ENCODE results near the gene C6orf120. TPM values are rescaled to one million over a fixed set of nuclear protein-coding genes. Genes with fewer than 3 reads are reported as not detected.

The C6orf120 gene
- total RNA-seq, 1 experiment from 2014 or later, result 20.6 TPM

DNA sequence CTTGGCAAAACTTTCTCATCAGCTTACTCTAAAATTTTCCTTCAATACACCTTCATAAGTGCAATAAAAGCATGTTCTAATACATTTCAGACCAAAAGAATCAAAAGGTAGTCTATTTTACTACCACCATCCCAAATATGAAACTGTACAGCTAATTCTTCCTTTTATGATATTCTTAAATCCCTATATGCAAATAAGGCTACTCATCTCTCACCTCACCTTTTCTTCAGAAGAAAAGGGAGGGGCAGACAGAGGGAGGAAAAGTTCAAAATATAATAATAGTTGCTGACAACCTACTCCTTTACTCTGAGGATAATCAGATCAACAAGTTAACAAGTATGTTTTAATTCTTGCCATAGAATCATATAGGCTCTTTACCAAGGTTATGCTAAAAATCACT lies 7.4 kb downstream of the C6orf120 start:
- Histone ChIP-seq H3K79me2 (ENCODE audit: insufficient read depth, low read length) (peaks cover 20% of the 10 kb centered on the region), H3K9me3 (ENCODE audit: control insufficient read depth in 1 of 2, insufficient read depth in 1 of 2, low read depth in 1 of 2, low read length in 2 of 2) (no peaks in the 10 kb centered on the region), H3K9me2 (ENCODE audit: insufficient read depth) (no peaks in the 10 kb centered on the region), H3K36me3 (ENCODE audit: control insufficient read depth in 1 of 2, insufficient read depth in 2 of 2, low read length in 2 of 2) (peaks cover 8 to 14% of the 10 kb centered on the region in 2 experiments; a peak in 2 of 4 replicates), H3K27me3 (ENCODE audit: insufficient read depth, low read length) (no peaks in the 10 kb centered on the region), H3K27ac (ENCODE audit: low read depth, low read length) (no peak overlapping the region), H2AFZ (ENCODE audit: low read depth, low read length, poor library complexity, severe bottlenecking) (no peak overlapping the region), H3K4me2 (ENCODE audit: low read length) (no peak overlapping the region), H3K4me1 (ENCODE audit: control insufficient read depth in 1 of 2, insufficient read depth in 2 of 2, low read length in 2 of 2) (peaks cover 0 to under 1% of the 10 kb centered on the region in 2 experiments; a peak in 1 of 4 replicates), H4K20me1 (ENCODE audit: insufficient read depth) (no peaks in the 10 kb centered on the region), H3K4me3 (replicated peaks in 1 of 2; ENCODE audit: low read depth in 1 of 2, low read length in 2 of 2) (no peak overlapping the region), H3K9ac (ENCODE audit: low read length) (no peak overlapping the region)
- BruUV-seq (replicated peaks), result no TSS peak
- POLR2A ChIA-PET, result no interaction called here
- TF ChIP-seq RAD21 (IDR thresholded peaks at IDR 0.05; ENCODE audit: low read depth), result no peak
- no peak for TF ChIP-seq ELF1 (IDR thresholded peaks at IDR 0.05; ENCODE audit: borderline replicate concordance, low read depth)
- ATAC-seq, result no peak
- no peak for DNase-seq (ENCODE audit: low read depth, low spot score)
- CTCF ChIA-PET, result no interaction called here
- intact Hi-C loops (cut with micrococcal nuclease), result loop anchor here (10.0 kb wide), 1 partner anchor 816 kb away; no protein-coding TSS in a partner anchor
- RAD21 ChIA-PET (ENCODE audit: low non-redundant PET in 1 of 2, low total read pairs in 2 of 2, uncharacterized antibody in 2 of 2, unreplicated experiment in 2 of 2), result no interaction called here

DNA sequence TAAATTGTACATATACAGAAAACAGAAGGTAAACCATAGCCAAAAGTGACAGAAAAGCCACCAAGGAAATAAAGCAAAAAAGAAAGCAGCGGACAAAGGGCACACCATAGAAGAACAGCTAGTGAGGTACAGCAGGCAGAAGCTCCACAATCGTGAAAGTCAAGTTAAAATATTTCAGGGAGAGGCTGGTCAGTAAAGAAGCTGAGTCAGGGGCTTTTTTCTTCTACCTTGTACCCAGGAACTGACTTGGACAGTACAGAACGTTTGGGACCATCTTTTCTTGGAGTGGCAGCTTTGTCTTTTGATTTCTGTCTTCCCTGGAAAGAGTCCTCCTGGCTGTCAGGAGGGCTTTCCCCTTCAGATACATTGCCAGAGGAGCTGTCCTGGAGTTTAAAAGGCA lies 8.1 kb downstream of the C6orf120 start:
- H3K4me3 ChIP-seq (replicated peaks in 1 of 2; ENCODE audit: low read depth in 1 of 2, low read length in 2 of 2), result no peak overlapping the region
- no peaks in the 10 kb centered on the region for H3K27me3 ChIP-seq (ENCODE audit: insufficient read depth, low read length)
- no peak overlapping the region for H2AFZ ChIP-seq (ENCODE audit: low read depth, low read length, poor library complexity, severe bottlenecking)
- H3K4me1 ChIP-seq (ENCODE audit: control insufficient read depth in 1 of 2, insufficient read depth in 2 of 2, low read length in 2 of 2), result no peaks in the 10 kb centered on the region
- ChIA-PET CTCF (no interaction called here), RAD21 (ENCODE audit: low non-redundant PET in 1 of 2, low total read pairs in 2 of 2, uncharacterized antibody in 2 of 2, unreplicated experiment in 2 of 2) (no interaction called here), POLR2A (no interaction called here)
- H3K9me2 ChIP-seq (ENCODE audit: insufficient read depth), result no peaks in the 10 kb centered on the region
- H3K4me2 ChIP-seq (ENCODE audit: low read length), result no peak overlapping the region
- H3K36me3 ChIP-seq (ENCODE audit: control insufficient read depth in 1 of 2, insufficient read depth in 2 of 2, low read length in 2 of 2), result peaks cover 6 to 15% of the 10 kb centered on the region in 2 experiments; a peak in 2 of 4 replicates
- TF ChIP-seq FOSL1 (IDR thresholded peaks at IDR 0.05; ENCODE audit: low read depth), result no peak
- TF ChIP-seq CEBPB (IDR thresholded peaks at IDR 0.05; ENCODE audit: low read depth), result no peak
- no peak for TF ChIP-seq POLR2AphosphoS5 (IDR thresholded peaks at IDR 0.05; ENCODE audit: low read depth, low read length)
- DNase-seq (ENCODE audit: low read depth, low spot score) (no peak), ATAC-seq (no peak)
- H3K9ac ChIP-seq (ENCODE audit: low read length), result no peak overlapping the region
- intact Hi-C loops (cut with micrococcal nuclease), result no loop called here
- no peaks in the 10 kb centered on the region for H4K20me1 ChIP-seq (ENCODE audit: insufficient read depth)
- H3K9me3 ChIP-seq (ENCODE audit: control insufficient read depth in 1 of 2, insufficient read depth in 1 of 2, low read depth in 1 of 2, low read length in 2 of 2), result no peaks in the 10 kb centered on the region
- H3K27ac ChIP-seq (ENCODE audit: low read depth, low read length), result no peak overlapping the region
- H3K79me2 ChIP-seq (ENCODE audit: insufficient read depth, low read length), result peaks cover 12% of the 10 kb centered on the region
- no TSS peak for BruUV-seq (replicated peaks)
